HG03442 (cell line): Measurements from ENCODE around the gene KNDC1.
"Not testable (repeated sequence)": the region's sequence is repeated elsewhere in the genome, so short reads cannot be mapped to it uniquely, and the experiment has no call there.

Experiments used
- ATAC-seq: cut with Tn5 transposase; IDR thresholded peaks from one replicate; pipeline ENCODE4 v1.9.1; 2021; ENCODE audit warnings: mild to moderate bottlenecking, moderate library complexity; ENCODE audit not compliant: unreplicated experiment

KNDC1 gene

DNA sequence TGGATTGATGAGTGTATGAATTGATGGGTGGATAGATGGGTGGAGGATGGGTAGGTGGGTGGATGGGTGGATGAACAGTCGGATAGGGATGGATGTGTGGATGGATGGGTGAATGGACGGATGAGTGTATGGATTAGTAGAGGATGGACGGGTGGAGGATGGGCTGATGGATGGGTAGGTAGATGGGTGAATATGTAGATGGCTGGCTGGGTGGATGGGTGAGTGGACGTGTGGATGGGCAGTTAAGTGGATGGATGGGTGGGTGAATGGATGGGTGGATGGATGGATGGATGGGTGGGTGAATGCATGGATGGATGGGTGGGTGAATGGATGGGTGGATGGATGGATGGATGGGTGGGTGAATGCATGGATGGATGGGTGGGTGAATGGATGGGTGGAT, 15.6 kb downstream of the KNDC1 start:
- ATAC-seq: not testable (repeated sequence)

GRCh38 chr10:133176546-133176945, 16.5 kb downstream of the KNDC1 start:
- no peak for ATAC-seq

DNA sequence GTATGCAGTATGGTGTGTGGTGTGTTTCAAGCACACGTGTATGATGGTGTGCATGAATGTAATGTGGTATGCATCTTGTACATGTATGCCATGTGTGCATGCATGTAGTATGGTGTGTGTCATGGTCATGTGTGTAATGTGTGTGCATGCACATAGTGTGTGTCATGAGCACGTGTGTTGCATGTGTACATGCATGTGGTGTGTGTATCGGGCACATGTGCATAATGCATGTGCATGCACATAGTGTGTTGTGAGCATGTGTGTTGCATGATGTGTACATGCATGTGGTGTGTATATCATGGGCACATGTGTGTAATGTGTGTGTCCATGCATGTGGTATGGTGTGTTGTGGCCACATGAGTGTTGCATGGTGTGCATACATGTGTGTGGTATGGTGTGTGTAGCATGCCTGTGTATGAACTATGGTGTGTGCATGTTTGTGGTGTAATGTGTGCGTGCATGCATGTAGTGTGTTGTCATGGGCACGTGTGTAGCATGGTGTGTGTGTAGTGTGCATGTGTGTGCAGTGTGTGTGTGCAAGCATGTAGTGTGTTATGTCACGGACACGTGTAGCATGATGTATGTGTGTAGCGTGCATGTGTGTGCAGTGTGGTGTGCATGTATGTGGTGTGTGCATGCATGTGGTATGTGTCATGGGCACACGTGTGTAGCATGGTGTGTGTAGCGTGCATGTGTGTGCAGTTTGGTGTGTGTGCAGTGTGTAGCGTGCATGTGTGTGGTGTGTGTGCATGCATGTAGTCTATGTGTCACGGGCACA, 17.6 kb downstream of the KNDC1 start:
- ATAC-seq: no peak

- no peak for ATAC-seq
These were observed 18.5 kb downstream of the KNDC1 start for GRCh38 chr10:133178357-133179127.

- ATAC-seq: no peak
These were observed 19.1 kb downstream of the KNDC1 start for GRCh38 chr10:133179128-133179520.

GRCh38 chr10:133179651-133180050, 19.6 kb downstream of the KNDC1 start:
- no peak for ATAC-seq

- ATAC-seq: no peak
These were observed 20.4 kb downstream of the KNDC1 start for GRCh38 chr10:133180192-133180964.

GRCh38 chr10:133180965-133181639, 21.1 kb downstream of the KNDC1 start:
- ATAC-seq: no peak

DNA sequence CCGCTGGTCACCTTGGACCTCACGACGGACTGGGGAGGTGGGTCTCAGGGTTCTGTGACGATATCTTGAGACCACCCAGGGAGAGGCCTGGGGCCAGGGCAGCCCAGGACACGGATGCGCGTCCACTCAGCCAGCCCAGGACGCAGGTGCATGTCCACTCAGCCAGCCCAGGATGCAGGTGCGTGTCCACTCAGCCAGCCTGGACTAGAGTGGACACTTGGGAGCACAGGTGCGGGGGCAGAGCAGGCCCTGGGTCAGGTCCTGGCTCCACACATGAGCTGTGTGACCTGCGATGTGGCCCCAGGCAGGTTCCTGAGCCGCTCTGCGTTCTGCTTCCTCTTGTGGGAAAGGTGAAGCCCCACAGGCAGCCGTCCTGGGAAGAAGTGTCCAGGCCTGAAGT, 22.2 kb downstream of the KNDC1 start:
- ATAC-seq: no peak

GRCh38 chr10:133182791-133183645, 23.0 kb downstream of the KNDC1 start:
- no peak for ATAC-seq

DNA sequence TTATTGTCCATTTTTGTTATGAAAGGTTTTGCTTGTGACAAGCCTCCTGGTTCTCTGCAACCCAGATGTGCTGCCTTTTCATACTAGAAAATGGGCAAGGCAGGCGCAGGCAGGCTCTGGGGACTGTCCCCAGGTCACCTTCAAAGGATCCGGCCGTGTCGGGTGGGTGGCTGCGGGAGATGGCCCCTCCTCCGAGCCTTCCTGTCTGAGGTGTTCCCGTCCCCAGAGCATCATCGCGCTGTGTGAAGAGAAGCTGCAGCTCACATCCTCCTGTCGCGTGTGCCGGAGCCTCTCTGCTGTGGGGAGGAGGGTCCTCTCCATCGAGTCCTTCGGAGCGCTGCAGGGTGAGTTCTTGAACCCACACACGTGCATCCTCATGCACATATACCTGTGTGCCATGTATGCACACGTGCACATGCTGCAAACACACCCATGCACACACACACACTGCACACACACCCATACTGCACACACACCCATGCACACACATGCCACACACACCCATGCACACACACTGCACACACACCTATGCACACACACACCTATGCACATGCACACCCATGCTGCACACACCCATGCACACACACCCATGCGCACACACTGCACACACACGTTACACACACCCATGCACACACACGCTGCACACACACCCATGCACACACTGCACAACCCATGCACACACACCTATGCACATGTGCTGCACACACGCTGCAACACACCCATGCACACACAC, 23.8 kb downstream of the KNDC1 start:
- no peak for ATAC-seq

GRCh38 chr10:133184591-133185244, 24.7 kb downstream of the KNDC1 start:
- ATAC-seq: no peak

DNA sequence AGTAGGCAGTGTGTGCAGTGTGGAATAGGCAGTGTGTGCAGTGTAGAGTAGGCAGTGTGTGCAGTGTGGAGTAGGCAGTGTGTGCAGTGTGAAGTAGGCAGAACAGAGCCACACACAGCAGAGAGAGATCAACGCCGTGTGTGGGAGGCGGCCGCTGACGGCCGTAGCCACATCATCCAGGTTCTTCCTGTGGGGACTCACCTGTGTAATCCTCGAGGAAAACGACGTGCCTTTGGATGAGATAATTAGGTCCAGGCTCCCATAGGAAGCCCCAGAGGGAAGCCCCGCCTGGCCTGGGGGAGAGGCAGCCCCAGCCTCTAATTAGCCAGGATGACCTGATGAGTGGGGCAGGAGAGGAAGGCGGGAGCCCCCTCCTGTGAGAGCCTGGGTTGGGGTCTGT, 25.4 kb downstream of the KNDC1 start:
- ATAC-seq: no peak

DNA sequence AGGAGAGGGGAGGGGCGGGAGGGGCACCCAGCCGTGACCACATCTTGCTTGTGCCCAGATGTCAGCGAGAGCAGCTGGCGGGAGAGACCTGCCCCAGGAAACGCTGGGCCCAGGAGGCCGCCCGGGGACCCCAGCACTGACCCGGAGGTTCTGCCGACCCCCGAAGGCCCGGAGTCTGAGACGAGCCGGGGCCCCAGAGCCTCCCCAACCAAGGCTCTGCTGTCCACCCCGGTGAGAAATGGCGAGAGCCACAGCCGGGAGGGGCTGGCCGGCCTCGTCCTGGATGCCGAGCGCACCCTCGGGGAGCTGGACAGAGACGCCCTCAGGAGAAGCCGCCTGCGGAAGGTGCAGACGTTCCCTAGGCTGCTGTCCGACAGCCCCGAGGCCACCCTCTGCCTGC, 25.9 kb downstream of the KNDC1 start:
- ATAC-seq: no peak

GRCh38 chr10:133186416-133187090, 26.5 kb downstream of the KNDC1 start:
- ATAC-seq: no peak

DNA sequence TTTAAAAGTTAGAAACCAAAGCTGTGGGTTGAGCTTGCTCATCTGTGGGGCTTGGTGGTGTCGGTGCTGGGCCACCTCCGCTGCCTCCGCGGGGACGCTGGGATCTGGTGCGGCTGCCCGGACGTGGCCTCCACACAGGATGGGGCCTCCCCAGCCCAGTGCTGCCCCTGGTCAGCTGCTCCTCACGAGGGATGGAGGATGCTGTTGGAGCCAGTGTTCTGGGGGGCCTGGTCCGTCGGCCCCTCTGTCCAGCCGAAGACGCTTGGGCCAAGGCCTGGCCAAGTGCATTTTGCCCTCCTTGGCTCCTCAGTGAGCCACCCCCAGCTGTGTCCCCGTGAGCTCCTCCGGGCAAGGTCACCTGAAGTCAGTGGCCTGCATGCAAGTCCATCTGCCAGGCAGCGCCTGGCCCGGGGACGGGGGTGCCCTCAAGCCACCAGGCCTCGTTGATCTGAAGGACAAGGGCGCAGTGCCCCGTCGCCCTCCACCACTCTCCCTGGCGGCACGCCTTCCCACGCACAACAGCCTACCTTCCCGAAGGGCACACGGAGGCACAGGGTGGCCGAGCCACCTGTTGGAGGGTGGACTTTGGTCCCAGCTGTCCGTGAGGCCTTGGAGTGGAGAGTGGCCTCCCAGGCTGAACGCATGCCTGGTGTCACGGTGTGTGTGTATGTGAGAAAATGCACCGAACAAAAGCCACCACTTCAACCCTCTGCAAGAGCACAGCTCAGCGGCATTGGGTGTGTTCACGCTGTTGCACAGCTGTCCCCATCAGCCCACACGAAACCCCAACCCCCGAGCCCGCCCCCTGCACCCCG, 27.3 kb downstream of the KNDC1 start:
- no peak for ATAC-seq

DNA sequence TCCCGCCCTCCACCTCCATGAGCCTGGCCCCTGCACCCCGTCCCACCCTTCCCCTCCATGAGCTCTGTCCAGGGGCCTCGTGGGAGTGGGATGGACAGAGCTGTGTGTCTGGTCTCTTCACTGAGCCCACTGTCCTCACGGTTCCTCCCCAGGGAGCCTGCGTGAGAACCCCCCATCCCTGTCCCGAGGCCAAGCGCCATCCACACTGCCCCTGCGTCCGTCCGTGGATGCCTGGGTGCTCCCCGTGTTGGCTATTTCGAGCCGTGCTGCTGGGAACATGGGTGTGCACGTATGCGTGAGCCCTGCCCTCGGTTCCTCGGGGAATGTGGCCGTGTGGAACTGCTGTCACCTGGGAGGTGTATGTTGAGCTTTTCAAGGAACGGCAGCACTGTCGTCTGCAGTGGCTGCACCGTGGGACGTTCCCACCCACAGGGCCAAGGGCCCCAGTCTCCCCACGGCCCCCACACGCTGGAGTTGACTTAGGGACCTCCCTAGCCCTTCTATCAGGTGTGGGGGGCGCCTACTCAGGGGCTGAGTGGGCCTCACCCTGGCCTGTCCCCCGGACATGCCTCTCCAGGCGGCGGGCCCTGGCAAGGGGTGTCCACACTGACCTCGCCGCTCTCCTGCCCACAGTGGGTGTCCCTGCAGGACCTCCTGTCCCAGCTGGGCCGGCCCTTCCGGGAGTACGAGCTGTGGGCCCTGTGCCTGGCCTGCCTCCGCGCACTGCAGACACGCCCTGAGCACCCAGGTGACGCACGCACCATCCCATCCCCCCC, 28.1 kb downstream of the KNDC1 start:
- ATAC-seq: no peak
